Progenitor cell of endocrine pancreas (in vitro differentiated cells): ENCODE data around the gene USP13. TPM values are rescaled to one million over a fixed set of nuclear protein-coding genes. Genes with fewer than 3 reads are reported as not detected.

Experiments
- DNase-seq: peaks from one replicate; pipeline ENCODE4 v3.0.0; 2021; ENCODE audit warnings: low spot score; ENCODE audit not compliant: unreplicated experiment
- H3K27ac Mint-ChIP-seq: 2 replicates; pipeline ENCODE4 v1.8.0; 2021; ENCODE audit warnings: mild to moderate bottlenecking, moderate library complexity, mixed read lengths
- H3K27me3 Mint-ChIP-seq: 2 replicates; pipeline ENCODE4 v1.8.0; 2021; ENCODE audit warnings: mixed read lengths
- H3K36me3 Mint-ChIP-seq: 2 replicates; pipeline ENCODE4 v1.8.0; 2022; ENCODE audit warnings: mixed read lengths; ENCODE audit not compliant: insufficient read depth
- H3K4me1 Mint-ChIP-seq: 2 replicates; pipeline ENCODE4 v1.8.0; 2021; ENCODE audit warnings: low read depth, mixed read lengths
- H3K4me3 Mint-ChIP-seq: 2 replicates; pipeline ENCODE4 v1.8.0; 2021; ENCODE audit warnings: low read depth, mild to moderate bottlenecking, moderate library complexity, mixed read lengths
- H3K9me3 Mint-ChIP-seq: 2 replicates; pipeline ENCODE4 v1.8.0; 2021; ENCODE audit warnings: low read depth, mixed read lengths
- CTCF ChIP-seq: fragments of 200-600 bp; sonication (generic); IDR thresholded peaks from one replicate; pipeline ENCODE4 v1.5.0; 2021; ENCODE audit warnings: antibody characterized with exemption, mild to moderate bottlenecking; ENCODE audit not compliant: unreplicated experiment
- total RNA-seq: library from RNA; stranded (reverse); gene quantifications from 2 replicates; pipeline ENCODE4 v1.2.1, GENCODE V29; 2021

The USP13 gene
- total RNA-seq, 1 donor from 2014 or later = 10.7 TPM

- H3K4me3 Mint-ChIP-seq = no peak overlapping the region
- TF ChIP-seq CTCF = no peak
- H3K27me3 Mint-ChIP-seq = no peaks in the 10 kb centered on the region
- H3K9me3 Mint-ChIP-seq = no peaks in the 10 kb centered on the region
- DNase-seq = no peak
- H3K36me3 Mint-ChIP-seq = peaks cover 3% of the 10 kb centered on the region
- H3K4me1 Mint-ChIP-seq = no peaks in the 10 kb centered on the region
- H3K27ac Mint-ChIP-seq = no peak overlapping the region
Measured at GRCh38 chr3:179710079-179710478, 57.2 kb downstream of the USP13 start.

- H3K36me3 Mint-ChIP-seq = peaks cover 3% of the 10 kb centered on the region
- no peak for DNase-seq
- no peaks in the 10 kb centered on the region for H3K9me3 Mint-ChIP-seq
- no peaks in the 10 kb centered on the region for H3K27me3 Mint-ChIP-seq
- H3K27ac Mint-ChIP-seq = no peak overlapping the region
- no peak overlapping the region for H3K4me3 Mint-ChIP-seq
- TF ChIP-seq CTCF = no peak
- no peaks in the 10 kb centered on the region for H3K4me1 Mint-ChIP-seq
Measured at GRCh38 chr3:179713643-179714090, 60.8 kb downstream of the USP13 start.

GRCh38 chr3:179715582-179715981 is 62.7 kb downstream of the USP13 start:
- H3K27me3 Mint-ChIP-seq = no peaks in the 10 kb centered on the region
- H3K4me3 Mint-ChIP-seq = no peak overlapping the region
- H3K27ac Mint-ChIP-seq = no peak overlapping the region
- peaks cover 3% of the 10 kb centered on the region for H3K36me3 Mint-ChIP-seq
- no peaks in the 10 kb centered on the region for H3K4me1 Mint-ChIP-seq
- H3K9me3 Mint-ChIP-seq = no peaks in the 10 kb centered on the region
- TF ChIP-seq CTCF = no peak
- no peak for DNase-seq

GRCh38 chr3:179716226-179716625 is 63.4 kb downstream of the USP13 start:
- DNase-seq = no peak
- H3K36me3 Mint-ChIP-seq = peaks cover 4% of the 10 kb centered on the region
- TF ChIP-seq CTCF = no peak
- no peak overlapping the region for H3K27ac Mint-ChIP-seq
- no peaks in the 10 kb centered on the region for H3K4me1 Mint-ChIP-seq
- no peaks in the 10 kb centered on the region for H3K27me3 Mint-ChIP-seq
- no peaks in the 10 kb centered on the region for H3K9me3 Mint-ChIP-seq
- no peak overlapping the region for H3K4me3 Mint-ChIP-seq

GRCh38 chr3:179716811-179717210 is 64.0 kb downstream of the USP13 start:
- Mint-ChIP-seq H3K27me3 (no peaks in the 10 kb centered on the region), H3K4me3 (no peak overlapping the region), H3K36me3 (peaks cover 7% of the 10 kb centered on the region), H3K27ac (peak overlapping the region; percentile 71), H3K9me3 (no peaks in the 10 kb centered on the region), H3K4me1 (no peaks in the 10 kb centered on the region)
- TF ChIP-seq CTCF = no peak
- DNase-seq = no peak
